ENCODE data around the gene IGSF11.

DNA sequence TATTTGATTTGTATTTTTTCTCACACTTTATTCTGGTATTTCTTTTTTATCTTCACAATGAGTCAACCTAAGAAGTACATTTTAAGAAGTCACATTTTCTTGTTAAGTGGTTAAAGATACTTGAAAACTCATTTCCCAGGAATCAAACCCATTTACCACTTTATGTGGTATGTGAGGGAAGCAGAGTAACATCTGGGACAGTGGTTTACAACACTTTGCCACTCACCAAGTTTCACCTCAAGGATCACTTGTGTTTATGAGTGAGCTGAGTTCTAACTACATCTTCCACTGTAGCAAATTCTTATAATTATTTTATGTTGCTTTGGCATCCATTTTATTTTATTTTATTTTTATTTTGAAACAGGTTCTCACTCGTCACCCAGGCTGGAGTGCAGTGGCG, 53.8 kb downstream of the IGSF11 start:
- TF ChIP-seq L3MBTL2 (conservative IDR thresholded peaks at IDR 0.05) (no peak), NFRKB (IDR thresholded peaks at IDR 0.05) (no peak), ARNT (IDR thresholded peaks at IDR 0.05) (no peak), FOXM1 (IDR thresholded peaks at IDR 0.05; ENCODE audit: borderline replicate concordance) (no peak), BHLHE40 (IDR thresholded peaks at IDR 0.05; ENCODE audit: borderline replicate concordance) (no peak)
